Measurements from ENCODE around the gene DHRS2. TPM values are rescaled to one million over a fixed set of nuclear protein-coding genes. Genes with fewer than 3 reads are reported as not detected.

Gene DHRS2
- total and polyA plus RNA-seq, 10 of the 15 experiments (the other 5 are each of a cell fraction or from before 2014, with no cell fraction given), result 0.09 to 1.8 (median 0.73) TPM; not detected in 1

GRCh38 chr14:23630687-23631086 is 5.5 kb upstream of the DHRS2 start:
- no peak for FAIRE-seq
- Histone ChIP-seq H3K27ac (ENCODE audit: control insufficient read depth, insufficient read depth) (no peak overlapping the region), H4K20me1 (ENCODE audit: control insufficient read depth, insufficient read depth) (no peaks in the 10 kb centered on the region), H3K4me3 (no peak overlapping the region), H3K9me3 (replicated peaks; ENCODE audit: control insufficient read depth, insufficient read depth, low read length) (no peaks in the 10 kb centered on the region; the same call in 2 of the 3 replicates), H3K4me1 (ENCODE audit: control insufficient read depth, insufficient read depth, low read length) (peaks cover 5% of the 10 kb centered on the region), H3K4me2 (ENCODE audit: control insufficient read depth, insufficient read depth) (no peak overlapping the region), H3K27me3 (replicated peaks in 1 of 2; ENCODE audit: control insufficient read depth in 2 of 2, insufficient read depth in 2 of 2, low read length in 1 of 2) (no peaks in the 10 kb centered on the region), H3K9ac (ENCODE audit: control insufficient read depth, insufficient read depth, low read length) (no peak overlapping the region), H2AFZ (ENCODE audit: control insufficient read depth, low read depth, low read length) (no peak overlapping the region), H3K79me2 (ENCODE audit: control insufficient read depth, insufficient read depth, low read length) (no peaks in the 10 kb centered on the region), H3K36me3 (ENCODE audit: control insufficient read depth in 2 of 2, insufficient read depth in 2 of 2, low read length in 1 of 2) (no peaks in the 10 kb centered on the region)
- CTCF ChIA-PET, result interaction anchor here (0.5 to 7.3 kb wide), 22 partner anchors 11 to 1327 kb away, joined by 3 to 91 read pairs (median 14); no protein-coding TSS in a partner anchor
- ATAC-seq, result no peak
- no peak for DNase-seq (ENCODE audit: low read depth, low spot score)
- SMC1A ChIA-PET (ENCODE audit: uncharacterized antibody, unreplicated experiment), result interaction anchor here (1.0 to 4.1 kb wide), 11 partner anchors 9 to 478 kb away, joined by 3 to 44 read pairs (median 8); no protein-coding TSS in a partner anchor
- RAD21 ChIA-PET (ENCODE audit: unreplicated experiment), result interaction anchor here (1.8 to 5.1 kb wide), 4 partner anchors 25 to 280 kb away, joined by 3 to 44 read pairs (median 39); no protein-coding TSS in a partner anchor
- 17% methylated on average over 1 of the region's 1 CpG for WGBS (ENCODE audit: insufficient coverage, insufficient replicate concordance, low lambda C conversion rate, missing lambda C conversion rate)
- BruUV-seq (replicated peaks), result no TSS peak
- POLR2A ChIA-PET, result interaction anchor here (0.6 to 1.6 kb wide), 3 partner anchors 8 to 41 kb away, joined by 5 to 12 read pairs (median 5); no protein-coding TSS in a partner anchor
- intact Hi-C loops (cut with micrococcal nuclease; ENCODE audit: unreplicated experiment) (no loop called here), in situ Hi-C loops (cut with MboI) (no loop called here)
- TF ChIP-seq MAX (IDR thresholded peaks at IDR 0.05; ENCODE audit: low read depth, low read length) (no peak), TCF3 (IDR thresholded peaks at IDR 0.05; ENCODE audit: borderline replicate concordance, insufficient read depth, low read depth, low read length) (no peak), PAX5 (IDR thresholded peaks at IDR 0.05; ENCODE audit: borderline replicate concordance, low read depth, low read length) (no peak), SUZ12 (IDR thresholded peaks at IDR 0.05; ENCODE audit: unreplicated experiment) (no peak), RUNX3 (IDR thresholded peaks at IDR 0.05; ENCODE audit: low read length) (no peak), RCOR1 (conservative IDR thresholded peaks at IDR 0.05; ENCODE audit: low read depth, low read length) (no peak), JUNB (IDR thresholded peaks at IDR 0.05) (no peak), PML (IDR thresholded peaks at IDR 0.05; ENCODE audit: low read length) (no peak)
- TF ChIP-seq, protein P1, sequence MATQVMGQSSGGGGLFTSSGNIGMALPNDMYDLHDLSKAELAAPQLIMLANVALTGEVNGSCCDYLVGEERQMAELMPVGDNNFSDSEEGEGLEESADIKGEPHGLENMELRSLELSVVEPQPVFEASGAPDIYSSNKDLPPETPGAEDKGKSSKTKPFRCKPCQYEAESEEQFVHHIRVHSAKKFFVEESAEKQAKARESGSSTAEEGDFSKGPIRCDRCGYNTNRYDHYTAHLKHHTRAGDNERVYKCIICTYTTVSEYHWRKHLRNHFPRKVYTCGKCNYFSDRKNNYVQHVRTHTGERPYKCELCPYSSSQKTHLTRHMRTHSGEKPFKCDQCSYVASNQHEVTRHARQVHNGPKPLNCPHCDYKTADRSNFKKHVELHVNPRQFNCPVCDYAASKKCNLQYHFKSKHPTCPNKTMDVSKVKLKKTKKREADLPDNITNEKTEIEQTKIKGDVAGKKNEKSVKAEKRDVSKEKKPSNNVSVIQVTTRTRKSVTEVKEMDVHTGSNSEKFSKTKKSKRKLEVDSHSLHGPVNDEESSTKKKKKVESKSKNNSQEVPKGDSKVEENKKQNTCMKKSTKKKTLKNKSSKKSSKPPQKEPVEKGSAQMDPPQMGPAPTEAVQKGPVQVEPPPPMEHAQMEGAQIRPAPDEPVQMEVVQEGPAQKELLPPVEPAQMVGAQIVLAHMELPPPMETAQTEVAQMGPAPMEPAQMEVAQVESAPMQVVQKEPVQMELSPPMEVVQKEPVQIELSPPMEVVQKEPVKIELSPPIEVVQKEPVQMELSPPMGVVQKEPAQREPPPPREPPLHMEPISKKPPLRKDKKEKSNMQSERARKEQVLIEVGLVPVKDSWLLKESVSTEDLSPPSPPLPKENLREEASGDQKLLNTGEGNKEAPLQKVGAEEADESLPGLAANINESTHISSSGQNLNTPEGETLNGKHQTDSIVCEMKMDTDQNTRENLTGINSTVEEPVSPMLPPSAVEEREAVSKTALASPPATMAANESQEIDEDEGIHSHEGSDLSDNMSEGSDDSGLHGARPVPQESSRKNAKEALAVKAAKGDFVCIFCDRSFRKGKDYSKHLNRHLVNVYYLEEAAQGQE (IDR thresholded peaks at IDR 0.05; ENCODE audit: low read depth, low read length), result no peak
- TF ChIP-seq, protein P2, sequence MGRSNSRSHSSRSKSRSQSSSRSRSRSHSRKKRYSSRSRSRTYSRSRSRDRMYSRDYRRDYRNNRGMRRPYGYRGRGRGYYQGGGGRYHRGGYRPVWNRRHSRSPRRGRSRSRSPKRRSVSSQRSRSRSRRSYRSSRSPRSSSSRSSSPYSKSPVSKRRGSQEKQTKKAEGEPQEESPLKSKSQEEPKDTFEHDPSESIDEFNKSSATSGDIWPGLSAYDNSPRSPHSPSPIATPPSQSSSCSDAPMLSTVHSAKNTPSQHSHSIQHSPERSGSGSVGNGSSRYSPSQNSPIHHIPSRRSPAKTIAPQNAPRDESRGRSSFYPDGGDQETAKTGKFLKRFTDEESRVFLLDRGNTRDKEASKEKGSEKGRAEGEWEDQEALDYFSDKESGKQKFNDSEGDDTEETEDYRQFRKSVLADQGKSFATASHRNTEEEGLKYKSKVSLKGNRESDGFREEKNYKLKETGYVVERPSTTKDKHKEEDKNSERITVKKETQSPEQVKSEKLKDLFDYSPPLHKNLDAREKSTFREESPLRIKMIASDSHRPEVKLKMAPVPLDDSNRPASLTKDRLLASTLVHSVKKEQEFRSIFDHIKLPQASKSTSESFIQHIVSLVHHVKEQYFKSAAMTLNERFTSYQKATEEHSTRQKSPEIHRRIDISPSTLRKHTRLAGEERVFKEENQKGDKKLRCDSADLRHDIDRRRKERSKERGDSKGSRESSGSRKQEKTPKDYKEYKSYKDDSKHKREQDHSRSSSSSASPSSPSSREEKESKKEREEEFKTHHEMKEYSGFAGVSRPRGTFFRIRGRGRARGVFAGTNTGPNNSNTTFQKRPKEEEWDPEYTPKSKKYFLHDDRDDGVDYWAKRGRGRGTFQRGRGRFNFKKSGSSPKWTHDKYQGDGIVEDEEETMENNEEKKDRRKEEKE (IDR thresholded peaks at IDR 0.05), result no peak
- TF ChIP-seq, protein P3, sequence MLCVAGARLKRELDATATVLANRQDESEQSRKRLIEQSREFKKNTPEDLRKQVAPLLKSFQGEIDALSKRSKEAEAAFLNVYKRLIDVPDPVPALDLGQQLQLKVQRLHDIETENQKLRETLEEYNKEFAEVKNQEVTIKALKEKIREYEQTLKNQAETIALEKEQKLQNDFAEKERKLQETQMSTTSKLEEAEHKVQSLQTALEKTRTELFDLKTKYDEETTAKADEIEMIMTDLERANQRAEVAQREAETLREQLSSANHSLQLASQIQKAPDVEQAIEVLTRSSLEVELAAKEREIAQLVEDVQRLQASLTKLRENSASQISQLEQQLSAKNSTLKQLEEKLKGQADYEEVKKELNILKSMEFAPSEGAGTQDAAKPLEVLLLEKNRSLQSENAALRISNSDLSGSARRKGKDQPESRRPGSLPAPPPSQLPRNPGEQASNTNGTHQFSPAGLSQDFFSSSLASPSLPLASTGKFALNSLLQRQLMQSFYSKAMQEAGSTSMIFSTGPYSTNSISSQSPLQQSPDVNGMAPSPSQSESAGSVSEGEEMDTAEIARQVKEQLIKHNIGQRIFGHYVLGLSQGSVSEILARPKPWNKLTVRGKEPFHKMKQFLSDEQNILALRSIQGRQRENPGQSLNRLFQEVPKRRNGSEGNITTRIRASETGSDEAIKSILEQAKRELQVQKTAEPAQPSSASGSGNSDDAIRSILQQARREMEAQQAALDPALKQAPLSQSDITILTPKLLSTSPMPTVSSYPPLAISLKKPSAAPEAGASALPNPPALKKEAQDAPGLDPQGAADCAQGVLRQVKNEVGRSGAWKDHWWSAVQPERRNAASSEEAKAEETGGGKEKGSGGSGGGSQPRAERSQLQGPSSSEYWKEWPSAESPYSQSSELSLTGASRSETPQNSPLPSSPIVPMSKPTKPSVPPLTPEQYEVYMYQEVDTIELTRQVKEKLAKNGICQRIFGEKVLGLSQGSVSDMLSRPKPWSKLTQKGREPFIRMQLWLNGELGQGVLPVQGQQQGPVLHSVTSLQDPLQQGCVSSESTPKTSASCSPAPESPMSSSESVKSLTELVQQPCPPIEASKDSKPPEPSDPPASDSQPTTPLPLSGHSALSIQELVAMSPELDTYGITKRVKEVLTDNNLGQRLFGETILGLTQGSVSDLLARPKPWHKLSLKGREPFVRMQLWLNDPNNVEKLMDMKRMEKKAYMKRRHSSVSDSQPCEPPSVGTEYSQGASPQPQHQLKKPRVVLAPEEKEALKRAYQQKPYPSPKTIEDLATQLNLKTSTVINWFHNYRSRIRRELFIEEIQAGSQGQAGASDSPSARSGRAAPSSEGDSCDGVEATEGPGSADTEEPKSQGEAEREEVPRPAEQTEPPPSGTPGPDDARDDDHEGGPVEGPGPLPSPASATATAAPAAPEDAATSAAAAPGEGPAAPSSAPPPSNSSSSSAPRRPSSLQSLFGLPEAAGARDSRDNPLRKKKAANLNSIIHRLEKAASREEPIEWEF (IDR thresholded peaks at IDR 0.05; ENCODE audit: insufficient replicate concordance, low read depth, low read length), result no peak

Measured in GM12878 (cell line).